ENCODE results near the gene RBM18.

RBM18 gene

GRCh38 chr9:122206118-122207046 is 58.3 kb downstream of the RBM18 start:
- in situ Hi-C loops (cut with MboI; ENCODE audit: low sequenced_read_pairs) = no loop called here

GRCh38 chr9:122205176-122205575 is 59.5 kb downstream of the RBM18 start:
- in situ Hi-C loops (cut with MboI; ENCODE audit: low sequenced_read_pairs) = no loop called here

GRCh38 chr9:122204491-122204890 is 60.1 kb downstream of the RBM18 start:
- in situ Hi-C loops (cut with MboI; ENCODE audit: low sequenced_read_pairs) = no loop called here

GRCh38 chr9:122204055-122204454 is 60.6 kb downstream of the RBM18 start:
- in situ Hi-C loops (cut with MboI; ENCODE audit: low sequenced_read_pairs) = no loop called here

GRCh38 chr9:122202111-122202510 is 62.5 kb downstream of the RBM18 start:
- in situ Hi-C loops (cut with MboI; ENCODE audit: low sequenced_read_pairs) = no loop called here

GRCh38 chr9:122201641-122202040 is 63.0 kb downstream of the RBM18 start:
- in situ Hi-C loops (cut with MboI; ENCODE audit: low sequenced_read_pairs) = no loop called here

GRCh38 chr9:122200960-122201595 is 63.6 kb downstream of the RBM18 start:
- in situ Hi-C loops (cut with MboI; ENCODE audit: low sequenced_read_pairs) = no loop called here

- in situ Hi-C loops (cut with MboI; ENCODE audit: low sequenced_read_pairs) = no loop called here
These were observed 66.8 kb downstream of the RBM18 start for GRCh38 chr9:122197882-122198281.

GRCh38 chr9:122197426-122197825 is 67.2 kb downstream of the RBM18 start:
- in situ Hi-C loops (cut with MboI; ENCODE audit: low sequenced_read_pairs) = no loop called here

GRCh38 chr9:122195875-122196274 is 68.8 kb downstream of the RBM18 start:
- in situ Hi-C loops (cut with MboI; ENCODE audit: low sequenced_read_pairs) = no loop called here

- in situ Hi-C loops (cut with MboI; ENCODE audit: low sequenced_read_pairs) = no loop called here
These were observed 71.0 kb downstream of the RBM18 start for GRCh38 chr9:122193651-122194050.

GRCh38 chr9:122192914-122193525 is 71.6 kb downstream of the RBM18 start:
- in situ Hi-C loops (cut with MboI; ENCODE audit: low sequenced_read_pairs) = no loop called here

- in situ Hi-C loops (cut with MboI; ENCODE audit: low sequenced_read_pairs) = no loop called here
These were observed 72.3 kb downstream of the RBM18 start for GRCh38 chr9:122192261-122192875.

GRCh38 chr9:122191584-122191983 is 73.1 kb downstream of the RBM18 start:
- in situ Hi-C loops (cut with MboI; ENCODE audit: low sequenced_read_pairs) = no loop called here

GRCh38 chr9:122190597-122191381 is 73.9 kb downstream of the RBM18 start:
- in situ Hi-C loops (cut with MboI; ENCODE audit: low sequenced_read_pairs) = no loop called here

- in situ Hi-C loops (cut with MboI; ENCODE audit: low sequenced_read_pairs) = no loop called here
These were observed 76.3 kb downstream of the RBM18 start for GRCh38 chr9:122188369-122188768.
